Smooth muscle cell (in vitro differentiated cells): ENCODE results near the gene ZNF236. TPM values are rescaled to one million over a fixed set of nuclear protein-coding genes. Genes with fewer than 3 reads are reported as not detected.

Source experiments
- DNase-seq: peaks from one replicate; lab custom pipeline; 2025; ENCODE audit not compliant: unreplicated experiment; lab: John Stamatoyannopoulos, UW
- H2AFZ ChIP-seq: fragments of 200-600 bp; sonication (generic); 2 replicates; pipeline ENCODE4 v1.6.0; 2016; ENCODE audit warnings: antibody characterized with exemption, low read depth, mild to moderate bottlenecking
- H3F3A ChIP-seq: fragments of 200-600 bp; sonication (generic); 2 replicates; pipeline ENCODE4 v1.6.0; 2017; ENCODE audit warnings: antibody characterized with exemption, low read depth
- H3K27ac ChIP-seq: fragments of 200-600 bp; sonication (generic); 2 replicates; pipeline ENCODE4 v1.5.1; 2016; ENCODE audit warnings: low read depth, mild to moderate bottlenecking
- H3K27me3 ChIP-seq: fragments of 200-600 bp; sonication (generic); 2 replicates; pipeline ENCODE4 v1.6.1; 2016; ENCODE audit warnings: low read depth, mild to moderate bottlenecking
- H3K36me3 ChIP-seq: fragments of 200-600 bp; sonication (generic); 2 replicates; pipeline ENCODE4 v1.5.1; 2016; ENCODE audit warnings: low read depth
- H3K4me1 ChIP-seq: fragments of 200-600 bp; sonication (generic); 2 replicates; pipeline ENCODE4 v1.5.1; 2016; ENCODE audit warnings: low read depth
- H3K4me2 ChIP-seq: fragments of 200-600 bp; sonication (generic); 2 replicates; pipeline ENCODE4 v1.6.0; 2016; ENCODE audit warnings: mild to moderate bottlenecking
- H3K4me3 ChIP-seq: fragments of 200-600 bp; sonication (generic); 2 replicates; pipeline ENCODE4 v1.5.1; 2016; ENCODE audit warnings: mild to moderate bottlenecking
- H3K79me2 ChIP-seq: fragments of 200-600 bp; sonication (generic); 2 replicates; pipeline ENCODE4 v1.6.0; 2016; ENCODE audit warnings: low read depth, mild to moderate bottlenecking
- H3K9ac ChIP-seq: fragments of 200-600 bp; sonication (generic); 2 replicates; pipeline ENCODE4 v1.6.0; 2016; ENCODE audit warnings: low read depth
- H3K9me3 ChIP-seq: fragments of 200-600 bp; sonication (generic); replicated peaks from 2 replicates; pipeline ENCODE4 v1.5.1; 2016; ENCODE audit warnings: low read depth
- H4K20me1 ChIP-seq: fragments of 200-600 bp; sonication (generic); 2 replicates; pipeline ENCODE4 v1.6.0; 2016; ENCODE audit warnings: low read depth
- CTCF ChIP-seq: fragments of 200-600 bp; sonication (generic); IDR thresholded peaks from 2 replicates; pipeline ENCODE4 v1.5.1; 2017; ENCODE audit warnings: borderline replicate concordance, mild to moderate bottlenecking, antibody characterized with exemption; ENCODE audit not compliant: insufficient read depth, poor library complexity, severe bottlenecking
- WGBS: methylation state at CpG from one replicate; pipeline ENCODE4 v1.1.7; 2016; ENCODE audit warnings: low lambda C conversion rate; 5-methylcytosine and 5-hydroxymethylcytosine counted together
- polyA plus RNA-seq: library from polyadenylated mRNA; unstranded; fragments of >200 nt; fragmentation: Nextera tagmentation; extraction: Ambion mirVana; gene quantifications from 2 replicates; pipeline ENCODE4 v1.2.1, GENCODE V29; 2016
- total RNA-seq: library from RNA; depleted of rRNA; stranded (reverse); fragments of >200 nt; gene quantifications from 2 replicates; pipeline ENCODE4 v1.2.3, GENCODE V29; 2014

The ZNF236 gene
- total and polyA plus RNA-seq, 2 experiments from 2014 or later, result 4.1 to 6.2 TPM

DNA sequence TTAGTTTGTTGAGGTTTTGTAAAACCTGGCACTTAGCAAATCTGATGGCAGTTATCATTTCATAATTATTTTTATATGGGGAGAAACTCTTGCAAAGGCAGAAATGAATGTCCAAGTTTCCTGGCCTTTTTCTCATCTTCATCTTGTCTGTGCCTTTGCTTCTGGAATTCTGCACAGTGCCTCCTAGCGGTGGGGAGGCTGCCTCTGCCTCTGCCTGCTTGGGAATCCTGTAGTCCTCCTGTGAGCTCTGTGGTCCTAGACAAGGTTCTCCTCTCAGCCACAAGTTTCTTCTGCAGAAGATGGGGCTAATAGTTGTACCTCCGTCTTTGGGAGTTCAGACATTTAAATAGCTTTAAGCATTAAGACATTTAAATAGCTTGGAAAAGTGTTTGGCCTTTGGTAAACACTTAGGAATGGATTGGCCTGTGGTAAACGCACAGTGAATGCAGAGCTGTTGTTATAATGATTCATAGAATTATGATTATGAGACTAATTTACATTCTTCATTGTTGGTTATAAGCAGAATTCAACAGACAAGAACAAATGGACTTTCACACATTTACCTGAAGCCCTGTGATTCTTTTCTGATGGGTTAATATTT is 101.2 kb downstream of the ZNF236 start:
- H3F3A ChIP-seq, result no peaks in the 10 kb centered on the region
- no peak overlapping the region for H3K4me2 ChIP-seq
- H3K79me2 ChIP-seq, result no peaks in the 10 kb centered on the region
- no peaks in the 10 kb centered on the region for H3K4me1 ChIP-seq
- peaks cover 10% of the 10 kb centered on the region for H4K20me1 ChIP-seq
- H3K9ac ChIP-seq, result no peak overlapping the region
- 71% methylated on average over 3 of the region's 3 CpGs for WGBS
- no peak overlapping the region for H2AFZ ChIP-seq
- TF ChIP-seq CTCF, result peak; percentile 47
- no peaks in the 10 kb centered on the region for H3K9me3 ChIP-seq
- no peak overlapping the region for H3K27ac ChIP-seq
- no peak for DNase-seq
- no peak overlapping the region for H3K4me3 ChIP-seq
- peaks cover 13% of the 10 kb centered on the region for H3K36me3 ChIP-seq
- no peaks in the 10 kb centered on the region for H3K27me3 ChIP-seq

DNA sequence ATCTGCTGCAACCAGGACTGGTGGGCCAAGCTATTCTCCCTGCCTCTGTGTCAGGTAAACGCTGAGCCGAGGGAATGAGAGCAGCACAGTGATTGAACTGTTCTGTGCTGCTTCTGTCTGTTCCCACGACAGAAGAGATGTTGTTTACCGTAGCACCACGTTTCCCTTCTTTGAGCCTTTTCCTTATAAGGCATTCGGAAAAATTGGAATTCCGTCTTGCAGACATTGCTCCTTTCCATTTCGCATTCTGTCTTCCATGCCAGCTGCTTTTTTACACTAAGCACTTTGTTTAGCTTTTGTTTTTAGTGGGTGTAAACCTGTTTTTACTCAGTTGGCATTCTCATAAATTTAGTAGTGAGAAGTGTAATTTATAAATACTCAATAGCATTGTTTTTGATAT is 103.1 kb downstream of the ZNF236 start:
- Histone ChIP-seq H3K27ac (no peak overlapping the region), H3K79me2 (no peaks in the 10 kb centered on the region), H3K4me1 (no peaks in the 10 kb centered on the region), H3K36me3 (peaks cover 23% of the 10 kb centered on the region), H3K9me3 (no peaks in the 10 kb centered on the region), H3F3A (no peaks in the 10 kb centered on the region), H4K20me1 (peaks cover 10% of the 10 kb centered on the region), H3K4me2 (no peak overlapping the region), H3K9ac (no peak overlapping the region), H3K27me3 (no peaks in the 10 kb centered on the region), H2AFZ (no peak overlapping the region), H3K4me3 (no peak overlapping the region)
- DNase-seq, result no peak
- no peak for TF ChIP-seq CTCF
- 91% methylated on average over 8 of the region's 8 CpGs for WGBS

DNA sequence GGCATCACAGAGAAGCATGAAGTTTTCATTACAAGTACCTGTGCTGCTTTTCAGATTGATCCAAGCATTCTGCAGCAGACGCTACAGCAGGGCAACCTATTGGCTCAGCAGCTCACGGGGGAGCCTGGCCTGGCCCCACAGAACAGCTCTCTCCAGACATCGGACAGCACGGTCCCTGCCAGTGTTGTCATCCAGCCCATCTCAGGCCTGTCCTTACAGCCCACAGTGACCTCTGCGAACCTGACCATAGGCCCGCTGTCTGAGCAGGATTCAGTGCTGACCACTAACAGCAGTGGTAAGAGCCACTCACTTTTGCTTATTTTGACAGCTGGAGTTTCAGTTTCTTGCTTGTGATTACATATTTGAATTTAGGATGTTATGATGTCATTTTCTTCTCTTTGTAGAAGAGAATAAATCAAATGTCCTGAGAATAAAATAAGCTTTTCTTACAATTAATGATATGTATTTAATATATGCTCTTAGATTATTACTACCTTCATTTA is 104.9 kb downstream of the ZNF236 start:
- Histone ChIP-seq H3K4me2 (no peak overlapping the region), H3F3A (no peaks in the 10 kb centered on the region), H3K27ac (no peak overlapping the region), H3K4me1 (no peaks in the 10 kb centered on the region), H3K4me3 (no peak overlapping the region), H3K9ac (no peak overlapping the region), H3K27me3 (no peaks in the 10 kb centered on the region), H4K20me1 (peaks cover 17% of the 10 kb centered on the region), H3K79me2 (no peaks in the 10 kb centered on the region), H2AFZ (no peak overlapping the region), H3K36me3 (peaks cover 23% of the 10 kb centered on the region), H3K9me3 (no peaks in the 10 kb centered on the region)
- over 99% methylated on average over 6 of the region's 6 CpGs for WGBS
- DNase-seq, result no peak
- TF ChIP-seq CTCF, result no peak
